Nephron progenitor cell (in vitro differentiated cells): ENCODE measurements around the gene RND1.

Source experiments
- DNase-seq: peaks from one replicate; pipeline ENCODE4 v3.0.0; 2021
- H3K27ac Mint-ChIP-seq: 2 replicates; pipeline ENCODE4 v1.8.0; 2021; ENCODE audit warnings: mild to moderate bottlenecking, moderate library complexity, mixed read lengths
- H3K27me3 Mint-ChIP-seq: 2 replicates; pipeline ENCODE4 v1.8.0; 2021; ENCODE audit warnings: mild to moderate bottlenecking, low read depth, mixed read lengths; ENCODE audit not compliant: poor library complexity
- H3K36me3 Mint-ChIP-seq: 2 replicates; pipeline ENCODE4 v1.8.0; 2021; ENCODE audit warnings: low read depth, mixed read lengths
- H3K4me1 Mint-ChIP-seq: 2 replicates; pipeline ENCODE4 v1.8.0; 2021; ENCODE audit warnings: mixed read lengths
- H3K4me3 Mint-ChIP-seq: 2 replicates; pipeline ENCODE4 v1.8.0; 2021; ENCODE audit warnings: mild to moderate bottlenecking, moderate library complexity, mixed read lengths
- H3K9me3 Mint-ChIP-seq: 2 replicates; pipeline ENCODE4 v1.8.0; 2021; ENCODE audit warnings: mild to moderate bottlenecking, moderate library complexity, mixed read lengths
- CTCF ChIP-seq: fragments of 200-600 bp; sonication (generic); IDR thresholded peaks from 2 replicates; pipeline ENCODE4 v1.5.0; 2021; ENCODE audit warnings: antibody characterized with exemption

Gene RND1

GRCh38 chr12:48828293-48828692 is 37.4 kb downstream of the RND1 start:
- Mint-ChIP-seq H3K27ac (no peak overlapping the region), H3K4me1 (no peaks in the 10 kb centered on the region), H3K36me3 (peaks cover 54% of the 10 kb centered on the region), H3K9me3 (no peaks in the 10 kb centered on the region), H3K4me3 (no peak overlapping the region), H3K27me3 (no peaks in the 10 kb centered on the region)
- no peak for DNase-seq
- no peak for TF ChIP-seq CTCF

- Mint-ChIP-seq H3K4me3 (no peak overlapping the region), H3K36me3 (peaks cover 51% of the 10 kb centered on the region), H3K4me1 (no peaks in the 10 kb centered on the region), H3K9me3 (no peaks in the 10 kb centered on the region), H3K27ac (no peak overlapping the region), H3K27me3 (no peaks in the 10 kb centered on the region)
- DNase-seq, result no peak
- no peak for TF ChIP-seq CTCF
Observed at GRCh38 chr12:48827513-48828096, 38.1 kb downstream of the RND1 start.

- peak overlapping the region; percentile 89 for H3K27ac Mint-ChIP-seq
- peaks cover 5% of the 10 kb centered on the region for H3K4me1 Mint-ChIP-seq
- DNase-seq, result no peak
- peaks cover 45% of the 10 kb centered on the region for H3K36me3 Mint-ChIP-seq
- H3K4me3 Mint-ChIP-seq, result no peak overlapping the region
- no peak for TF ChIP-seq CTCF
- no peaks in the 10 kb centered on the region for H3K9me3 Mint-ChIP-seq
- no peaks in the 10 kb centered on the region for H3K27me3 Mint-ChIP-seq
Observed at GRCh38 chr12:48827026-48827425, 38.6 kb downstream of the RND1 start.

GRCh38 chr12:48826209-48826855 is 39.3 kb downstream of the RND1 start:
- peak overlapping the region; percentile 89 for H3K27ac Mint-ChIP-seq
- peaks cover 41% of the 10 kb centered on the region for H3K36me3 Mint-ChIP-seq
- H3K9me3 Mint-ChIP-seq, result no peaks in the 10 kb centered on the region
- H3K4me1 Mint-ChIP-seq, result peaks cover 11% of the 10 kb centered on the region
- TF ChIP-seq CTCF, result no peak
- no peak for DNase-seq
- no peaks in the 10 kb centered on the region for H3K27me3 Mint-ChIP-seq
- no peak overlapping the region for H3K4me3 Mint-ChIP-seq

- Mint-ChIP-seq H3K36me3 (peaks cover 34% of the 10 kb centered on the region), H3K4me1 (peaks cover 20% of the 10 kb centered on the region), H3K27me3 (no peaks in the 10 kb centered on the region), H3K27ac (no peak overlapping the region), H3K4me3 (no peak overlapping the region), H3K9me3 (no peaks in the 10 kb centered on the region)
- DNase-seq, result no peak
- TF ChIP-seq CTCF, result no peak
Observed at GRCh38 chr12:48824905-48825304, 40.8 kb downstream of the RND1 start.

- Mint-ChIP-seq H3K27ac (no peak overlapping the region), H3K4me3 (no peak overlapping the region), H3K4me1 (peaks cover 28% of the 10 kb centered on the region), H3K36me3 (peaks cover 34% of the 10 kb centered on the region), H3K27me3 (no peaks in the 10 kb centered on the region), H3K9me3 (no peaks in the 10 kb centered on the region)
- no peak for TF ChIP-seq CTCF
- DNase-seq, result no peak
Observed at GRCh38 chr12:48824112-48824511, 41.6 kb downstream of the RND1 start.
